H9 (cell line): ENCODE results near the gene TPRX1. TPM values are rescaled to one million over a fixed set of nuclear protein-coding genes. Genes with fewer than 3 reads are reported as not detected.

Experiments
- DNase-seq: peaks from one replicate; pipeline ENCODE4 v3.0.0-alpha.2; 2017
- H2AFZ ChIP-seq: one replicate; pipeline ENCODE4 v1.6.1; 2013; ENCODE audit warnings: mild to moderate bottlenecking, low read length, control low read depth, moderate library complexity
- H2AK5ac ChIP-seq: 2 replicates; pipeline ENCODE4 v1.6.1; 2013; ENCODE audit warnings: low read length, control low read depth, mixed read lengths; ENCODE audit not compliant: insufficient read length
- H2BK120ac ChIP-seq: one replicate; pipeline ENCODE4 v1.6.1; 2013; ENCODE audit warnings: low read depth, mild to moderate bottlenecking, low read length, control low read depth, inconsistent platforms; ENCODE audit not compliant: poor library complexity, severe bottlenecking
- H2BK12ac ChIP-seq: 2 replicates; pipeline ENCODE4 v1.6.1; 2013; ENCODE audit warnings: low read length, control low read depth, mixed read lengths, low read depth; ENCODE audit not compliant: insufficient read length
- H2BK15ac ChIP-seq: 2 replicates; pipeline ENCODE4 v1.6.1; 2013; ENCODE audit warnings: low read depth, low read length, control low read depth
- H2BK20ac ChIP-seq: one replicate; pipeline ENCODE4 v1.6.1; 2013; ENCODE audit warnings: low read depth, mild to moderate bottlenecking, low read length, control low read depth, inconsistent platforms; ENCODE audit not compliant: poor library complexity, severe bottlenecking
- H2BK5ac ChIP-seq: 2 replicates; pipeline ENCODE4 v1.6.1; 2013; ENCODE audit warnings: low read length, control low read depth, mixed read lengths; ENCODE audit not compliant: insufficient read length
- H3K14ac ChIP-seq: 2 replicates; pipeline ENCODE4 v1.6.1; 2013; ENCODE audit warnings: low read length, control low read depth; ENCODE audit not compliant: insufficient read depth
- H3K18ac ChIP-seq: 2 replicates; pipeline ENCODE4 v1.6.1; 2013; ENCODE audit warnings: low read depth, mild to moderate bottlenecking, mixed read lengths, low read length, control low read depth; ENCODE audit not compliant: insufficient read length
- H3K23ac ChIP-seq: 2 replicates; pipeline ENCODE4 v1.6.1; 2013; ENCODE audit warnings: low read length, control low read depth, mixed read lengths, low read depth; ENCODE audit not compliant: insufficient read length
- H3K23me2 ChIP-seq: 2 replicates; pipeline ENCODE4 v1.6.1; 2013; ENCODE audit warnings: low read depth, mild to moderate bottlenecking, mixed read lengths, low read length, control low read depth; ENCODE audit not compliant: insufficient read length, poor library complexity, severe bottlenecking
- H3K27ac ChIP-seq: 2 replicates; pipeline ENCODE4 v1.5.1; 2013; ENCODE audit warnings: low read length, control low read depth, mixed read lengths, low read depth; ENCODE audit not compliant: insufficient read length
- H3K27me3 ChIP-seq: 2 replicates; pipeline ENCODE4 v1.6.1; 2013; ENCODE audit warnings: low read length, control low read depth, inconsistent platforms; ENCODE audit not compliant: insufficient read depth
- H3K4ac ChIP-seq: 2 replicates; pipeline ENCODE4 v1.6.1; 2013; ENCODE audit warnings: low read depth, mild to moderate bottlenecking, control low read depth, inconsistent platforms, low read length, moderate library complexity
- H3K4me1 ChIP-seq: 2 replicates; pipeline ENCODE4 v1.6.1; 2013; ENCODE audit warnings: low read length, control low read depth, inconsistent platforms; ENCODE audit not compliant: insufficient read depth
- H3K4me2 ChIP-seq: 2 replicates; pipeline ENCODE4 v1.6.1; 2013; ENCODE audit warnings: low read length, control low read depth, mixed read lengths; ENCODE audit not compliant: insufficient read length, insufficient read depth
- H3K56ac ChIP-seq: 2 replicates; pipeline ENCODE4 v1.6.1; 2013; ENCODE audit warnings: low read depth, mild to moderate bottlenecking, mixed read lengths, low read length, control low read depth; ENCODE audit not compliant: insufficient read length
- H3K79me1 ChIP-seq: 2 replicates; pipeline ENCODE4 v1.6.1; 2013; ENCODE audit warnings: low read depth, mild to moderate bottlenecking, moderate library complexity, low read length, control low read depth, inconsistent platforms; ENCODE audit not compliant: insufficient read depth, poor library complexity, severe bottlenecking
- H3K79me2 ChIP-seq: 2 replicates; pipeline ENCODE4 v1.6.1; 2013; ENCODE audit warnings: low read length, control low read depth, inconsistent platforms; ENCODE audit not compliant: insufficient read depth
- H3K9ac ChIP-seq: 2 replicates; pipeline ENCODE4 v1.6.1; 2013; ENCODE audit warnings: low read length, control low read depth, mixed read lengths; ENCODE audit not compliant: insufficient read length; ENCODE audit errors: extremely low read depth
- H3K9me3 ChIP-seq: one replicate; pipeline ENCODE4 v1.6.1; 2013; ENCODE audit warnings: low read depth, low read length, inconsistent platforms; ENCODE audit not compliant: control insufficient read depth
- H3T11ph ChIP-seq: one replicate; pipeline ENCODE4 v1.6.1; 2013; ENCODE audit warnings: mild to moderate bottlenecking, low read length, control low read depth, inconsistent platforms
- H4K20me1 ChIP-seq: one replicate; pipeline ENCODE4 v1.6.1; 2013; ENCODE audit not compliant: control insufficient read depth, insufficient read length, insufficient read depth
- H4K5ac ChIP-seq: 2 replicates; pipeline ENCODE4 v1.6.1; 2013; ENCODE audit warnings: low read depth, mild to moderate bottlenecking, mixed read lengths, low read length, control low read depth; ENCODE audit not compliant: insufficient read length
- H4K8ac ChIP-seq: replicated peaks from 2 replicates; pipeline ENCODE4 v1.6.1; 2013; ENCODE audit warnings: low read length, control low read depth, mixed read lengths, low read depth; ENCODE audit not compliant: insufficient read length
- H4K91ac ChIP-seq: 2 replicates; pipeline ENCODE4 v1.6.1; 2013; ENCODE audit warnings: low read depth, mild to moderate bottlenecking, moderate library complexity, mixed read lengths, low read length, control low read depth; ENCODE audit not compliant: insufficient read length
- H3K27ac Mint-ChIP-seq, 3 experiments: 2 replicates in 2 of 3; 3 replicates in 1 of 3; pipeline ENCODE4 v1.8.0; 2020 to 2021; ENCODE audit warnings: mixed read lengths in 3 of 3, mild to moderate bottlenecking in 1 of 3, moderate library complexity in 1 of 3
- H3K27me3 Mint-ChIP-seq: 2 replicates; pipeline ENCODE4 v1.8.0; 2021; ENCODE audit warnings: low read depth, mild to moderate bottlenecking, moderate library complexity, mixed read lengths
- H3K36me3 Mint-ChIP-seq, 3 experiments: 2 replicates in 2 of 3; 3 replicates in 1 of 3; pipeline ENCODE4 v1.8.0; 2020 to 2021; ENCODE audit warnings: low read depth in 3 of 3, mixed read lengths in 3 of 3; ENCODE audit not compliant: insufficient read depth in 1 of 3
- H3K4me1 Mint-ChIP-seq, 2 experiments: 2 replicates each; pipeline ENCODE4 v1.8.0; 2020; ENCODE audit warnings: mixed read lengths in 2 of 2
- H3K4me3 Mint-ChIP-seq, 2 experiments: 2 replicates in 1 of 2; 3 replicates in 1 of 2; pipeline ENCODE4 v1.8.0; 2020 to 2021; ENCODE audit warnings: mild to moderate bottlenecking in 2 of 2, mixed read lengths in 2 of 2, moderate library complexity in 1 of 2
- H3K9me3 Mint-ChIP-seq, 2 experiments: 2 replicates in 1 of 2; 3 replicates in 1 of 2; pipeline ENCODE4 v1.8.0; 2020; ENCODE audit warnings: mild to moderate bottlenecking in 2 of 2, mixed read lengths in 2 of 2, moderate library complexity in 1 of 2
- WGBS: extraction: QIAGEN DNeasy Blood & Tissue Kit; methylation state at CpG from one replicate; pipeline ENCODE4 v1.1.7; 2013; ENCODE audit warnings: missing lambda C conversion rate, low lambda C conversion rate, mixed read lengths; ENCODE audit not compliant: insufficient read length; ENCODE audit errors: extremely low coverage; 5-methylcytosine and 5-hydroxymethylcytosine counted together
- total RNA-seq: library from RNA; stranded (reverse); gene quantifications from 2 replicates; pipeline ENCODE4 v1.2.1, GENCODE V29; 2021
- TF ChIP-seq, protein P1 (sequence below): fragments of 200-600 bp; sonication (generic); conservative IDR thresholded peaks from 3 replicates; pipeline ENCODE4 v1.8.0; 2021; ENCODE audit warnings: antibody characterized with exemption, mild to moderate bottlenecking

The TPRX1 gene
- total RNA-seq, 1 experiment from 2014 or later: not detected

GRCh38 chr19:47755065-47755761 lies 49.1 kb downstream of the TPRX1 start:
- H3K9me3 ChIP-seq: no peaks in the 10 kb centered on the region
- no peaks in the 10 kb centered on the region for H3K27me3 ChIP-seq
- H3K4ac ChIP-seq: no peak overlapping the region
- Mint-ChIP-seq H3K9me3 (0 out of 5 replicates have a peak, but pooled peaks cover 0 to 3% of the 10 kb centered on the region in 2 experiments), H3K27ac (no peak overlapping the region), H3K36me3 (peaks cover 59 to 83% (median 78%) of the 10 kb centered on the region in 3 experiments), H3K27me3 (no peaks in the 10 kb centered on the region), H3K4me3 (no peak overlapping the region), H3K4me1 (no peaks in the 10 kb centered on the region)
- H3K4me1 ChIP-seq: no peaks in the 10 kb centered on the region
- H3K56ac ChIP-seq: no peak overlapping the region
- no peak overlapping the region for H2AFZ ChIP-seq
- no peaks in the 10 kb centered on the region for H4K20me1 ChIP-seq
- H3K23me2 ChIP-seq: no peaks in the 10 kb centered on the region
- H3K18ac ChIP-seq: no peak overlapping the region
- no peak overlapping the region for H4K8ac ChIP-seq
- no peak overlapping the region for H3K27ac ChIP-seq
- no peak overlapping the region for H2BK12ac ChIP-seq
- H4K91ac ChIP-seq: no peak overlapping the region
- H3K14ac ChIP-seq: no peak overlapping the region
- no peak overlapping the region for H2BK20ac ChIP-seq
- H4K5ac ChIP-seq: no peak overlapping the region
- H2BK120ac ChIP-seq: no peak overlapping the region
- TF ChIP-seq, protein P1, sequence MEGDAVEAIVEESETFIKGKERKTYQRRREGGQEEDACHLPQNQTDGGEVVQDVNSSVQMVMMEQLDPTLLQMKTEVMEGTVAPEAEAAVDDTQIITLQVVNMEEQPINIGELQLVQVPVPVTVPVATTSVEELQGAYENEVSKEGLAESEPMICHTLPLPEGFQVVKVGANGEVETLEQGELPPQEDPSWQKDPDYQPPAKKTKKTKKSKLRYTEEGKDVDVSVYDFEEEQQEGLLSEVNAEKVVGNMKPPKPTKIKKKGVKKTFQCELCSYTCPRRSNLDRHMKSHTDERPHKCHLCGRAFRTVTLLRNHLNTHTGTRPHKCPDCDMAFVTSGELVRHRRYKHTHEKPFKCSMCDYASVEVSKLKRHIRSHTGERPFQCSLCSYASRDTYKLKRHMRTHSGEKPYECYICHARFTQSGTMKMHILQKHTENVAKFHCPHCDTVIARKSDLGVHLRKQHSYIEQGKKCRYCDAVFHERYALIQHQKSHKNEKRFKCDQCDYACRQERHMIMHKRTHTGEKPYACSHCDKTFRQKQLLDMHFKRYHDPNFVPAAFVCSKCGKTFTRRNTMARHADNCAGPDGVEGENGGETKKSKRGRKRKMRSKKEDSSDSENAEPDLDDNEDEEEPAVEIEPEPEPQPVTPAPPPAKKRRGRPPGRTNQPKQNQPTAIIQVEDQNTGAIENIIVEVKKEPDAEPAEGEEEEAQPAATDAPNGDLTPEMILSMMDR: no peak
- no peaks in the 10 kb centered on the region for H3K79me1 ChIP-seq
- WGBS: no CpG with 5 or more reads among the region's 36 CpGs
- H2BK15ac ChIP-seq: no peak overlapping the region
- no peak for DNase-seq
- H3K79me2 ChIP-seq: no peaks in the 10 kb centered on the region
- H2BK5ac ChIP-seq: no peak overlapping the region
- no peak overlapping the region for H3K23ac ChIP-seq
- no peak overlapping the region for H3T11ph ChIP-seq
- H3K4me2 ChIP-seq: no peak overlapping the region
- H3K9ac ChIP-seq: no peak overlapping the region
- H2AK5ac ChIP-seq: no peak overlapping the region
